ENCODE measurements around the gene LRMDA.

Gene LRMDA

DNA sequence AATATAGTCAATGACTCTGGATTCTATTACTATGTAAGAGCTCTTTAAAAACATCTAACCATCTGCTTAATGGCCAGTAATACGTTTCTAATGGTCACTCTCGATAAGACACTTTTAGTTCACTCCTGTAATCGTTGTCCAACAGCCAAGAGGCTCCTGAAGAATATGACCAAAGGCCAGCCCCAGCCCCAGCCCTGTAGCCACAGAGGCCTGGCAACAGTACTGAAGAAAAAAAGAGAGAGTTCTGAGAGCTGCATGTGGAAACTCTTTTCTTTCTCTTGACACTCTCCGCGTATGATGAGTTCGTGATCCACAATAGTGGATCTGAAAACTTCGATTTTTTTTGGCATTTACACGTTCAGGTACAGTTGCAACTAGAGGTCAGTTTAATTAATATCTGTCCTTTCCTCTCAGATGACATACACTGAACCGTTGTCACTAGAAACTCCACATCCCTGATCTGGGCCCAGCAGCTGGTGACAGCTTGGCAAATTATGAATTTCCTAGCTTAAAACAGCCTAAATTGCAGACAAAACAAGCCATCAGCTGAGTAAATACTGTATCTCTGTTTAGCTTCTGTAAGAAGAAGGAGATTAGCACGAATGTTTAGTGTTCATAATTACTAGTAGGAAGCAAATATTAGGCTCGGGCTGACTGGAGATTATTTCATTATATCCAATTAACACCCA, 456.7 kb downstream of the LRMDA start:
- no peaks in the 10 kb centered on the region for H3K9me2 ChIP-seq (replicated peaks; ENCODE audit: insufficient read depth, low read length)
- no peaks in the 10 kb centered on the region for H3K79me2 ChIP-seq (ENCODE audit: insufficient read depth, low read length)
- no peaks in the 10 kb centered on the region for H3F3A ChIP-seq (ENCODE audit: insufficient read depth)
- no peaks in the 10 kb centered on the region for H3K9me3 ChIP-seq (ENCODE audit: insufficient read depth, low read length)
- no peak overlapping the region for H3K4me2 ChIP-seq (ENCODE audit: low read depth, low read length, poor library complexity, severe bottlenecking)
- TF ChIP-seq EZH2phosphoT487 (conservative IDR thresholded peaks at IDR 0.05; ENCODE audit: low read length), result no peak
- TF ChIP-seq, protein P1, sequence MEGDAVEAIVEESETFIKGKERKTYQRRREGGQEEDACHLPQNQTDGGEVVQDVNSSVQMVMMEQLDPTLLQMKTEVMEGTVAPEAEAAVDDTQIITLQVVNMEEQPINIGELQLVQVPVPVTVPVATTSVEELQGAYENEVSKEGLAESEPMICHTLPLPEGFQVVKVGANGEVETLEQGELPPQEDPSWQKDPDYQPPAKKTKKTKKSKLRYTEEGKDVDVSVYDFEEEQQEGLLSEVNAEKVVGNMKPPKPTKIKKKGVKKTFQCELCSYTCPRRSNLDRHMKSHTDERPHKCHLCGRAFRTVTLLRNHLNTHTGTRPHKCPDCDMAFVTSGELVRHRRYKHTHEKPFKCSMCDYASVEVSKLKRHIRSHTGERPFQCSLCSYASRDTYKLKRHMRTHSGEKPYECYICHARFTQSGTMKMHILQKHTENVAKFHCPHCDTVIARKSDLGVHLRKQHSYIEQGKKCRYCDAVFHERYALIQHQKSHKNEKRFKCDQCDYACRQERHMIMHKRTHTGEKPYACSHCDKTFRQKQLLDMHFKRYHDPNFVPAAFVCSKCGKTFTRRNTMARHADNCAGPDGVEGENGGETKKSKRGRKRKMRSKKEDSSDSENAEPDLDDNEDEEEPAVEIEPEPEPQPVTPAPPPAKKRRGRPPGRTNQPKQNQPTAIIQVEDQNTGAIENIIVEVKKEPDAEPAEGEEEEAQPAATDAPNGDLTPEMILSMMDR (IDR thresholded peaks at IDR 0.05; ENCODE audit: insufficient read depth, low read length, poor library complexity, severe bottlenecking), result no peak
- no peak overlapping the region for H3K4me3 ChIP-seq (ENCODE audit: insufficient read depth, low read length, poor library complexity, severe bottlenecking)
- no peak overlapping the region for H2AFZ ChIP-seq (ENCODE audit: low read depth, low read length, severe bottlenecking)
- no peak overlapping the region for H3K27ac ChIP-seq (ENCODE audit: low read depth, low read length)
- no peaks in the 10 kb centered on the region for H3K36me3 ChIP-seq (ENCODE audit: low read length)
- no peaks in the 10 kb centered on the region for H4K20me1 ChIP-seq (ENCODE audit: low read depth, low read length)
- H3K27me3 ChIP-seq (ENCODE audit: low read length), result no peaks in the 10 kb centered on the region
- no peak overlapping the region for H3K9ac ChIP-seq (ENCODE audit: low read length)

DNA sequence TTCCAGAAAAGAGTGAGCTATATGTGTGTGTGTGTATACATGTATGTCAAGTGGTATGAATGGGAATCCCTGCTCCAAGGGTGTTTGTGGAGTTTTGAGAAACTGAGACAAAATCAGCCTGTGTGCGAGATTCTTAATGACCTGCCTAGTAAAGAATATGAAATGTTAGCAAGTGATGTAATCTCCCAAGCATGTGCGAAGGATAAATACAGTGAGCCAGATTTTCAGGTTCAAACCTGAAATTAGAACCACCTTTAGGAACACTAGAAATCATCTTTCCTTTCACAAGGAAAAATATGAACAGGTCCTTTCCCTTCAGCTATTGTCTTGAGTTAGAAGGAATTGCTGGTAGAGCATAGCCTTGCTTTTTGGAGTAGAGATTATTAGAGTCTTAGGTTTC, 457.6 kb downstream of the LRMDA start:
- H3K9me2 ChIP-seq (replicated peaks; ENCODE audit: insufficient read depth, low read length), result no peaks in the 10 kb centered on the region
- no peak for TF ChIP-seq EZH2phosphoT487 (conservative IDR thresholded peaks at IDR 0.05; ENCODE audit: low read length)
- TF ChIP-seq, protein P1 (IDR thresholded peaks at IDR 0.05; ENCODE audit: insufficient read depth, low read length, poor library complexity, severe bottlenecking), result no peak
- H3K36me3 ChIP-seq (ENCODE audit: low read length), result no peaks in the 10 kb centered on the region
- H3K9ac ChIP-seq (ENCODE audit: low read length), result no peak overlapping the region
- no peak overlapping the region for H3K27ac ChIP-seq (ENCODE audit: low read depth, low read length)
- H4K20me1 ChIP-seq (ENCODE audit: low read depth, low read length), result no peaks in the 10 kb centered on the region
- H3K79me2 ChIP-seq (ENCODE audit: insufficient read depth, low read length), result no peaks in the 10 kb centered on the region
- H3K4me2 ChIP-seq (ENCODE audit: low read depth, low read length, poor library complexity, severe bottlenecking), result no peak overlapping the region
- no peaks in the 10 kb centered on the region for H3F3A ChIP-seq (ENCODE audit: insufficient read depth)
- H3K9me3 ChIP-seq (ENCODE audit: insufficient read depth, low read length), result no peaks in the 10 kb centered on the region
- H3K27me3 ChIP-seq (ENCODE audit: low read length), result no peaks in the 10 kb centered on the region
- no peak overlapping the region for H2AFZ ChIP-seq (ENCODE audit: low read depth, low read length, severe bottlenecking)
- no peak overlapping the region for H3K4me3 ChIP-seq (ENCODE audit: insufficient read depth, low read length, poor library complexity, severe bottlenecking)

DNA sequence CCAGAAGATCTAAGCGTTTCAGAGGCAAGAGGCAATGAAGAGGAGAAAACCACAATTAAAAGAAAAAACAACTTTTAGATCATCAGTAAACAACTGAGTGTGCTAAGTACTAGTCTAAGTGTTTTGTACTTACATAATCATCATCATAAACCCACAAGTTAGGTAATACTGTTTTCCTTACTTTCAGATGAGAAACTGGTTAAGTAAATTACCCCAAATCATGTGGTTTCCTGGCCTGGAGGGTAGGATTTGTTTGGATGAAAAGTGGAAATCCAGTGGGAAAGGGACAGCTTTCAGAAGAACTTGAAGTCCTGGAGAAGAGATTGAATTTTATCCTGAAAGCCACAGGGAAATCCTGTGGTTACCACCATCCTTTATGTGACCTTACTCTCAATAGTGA, 463.3 kb downstream of the LRMDA start:
- no peak for TF ChIP-seq EZH2phosphoT487 (conservative IDR thresholded peaks at IDR 0.05; ENCODE audit: low read length)
- TF ChIP-seq, protein P1 (IDR thresholded peaks at IDR 0.05; ENCODE audit: insufficient read depth, low read length, poor library complexity, severe bottlenecking), result no peak
- no peak overlapping the region for H3K9ac ChIP-seq (ENCODE audit: low read length)
- H3F3A ChIP-seq (ENCODE audit: insufficient read depth), result no peaks in the 10 kb centered on the region
- H3K27me3 ChIP-seq (ENCODE audit: low read length), result no peaks in the 10 kb centered on the region
- H3K36me3 ChIP-seq (ENCODE audit: low read length), result no peaks in the 10 kb centered on the region
- H3K27ac ChIP-seq (ENCODE audit: low read depth, low read length), result no peak overlapping the region
- H3K9me3 ChIP-seq (ENCODE audit: insufficient read depth, low read length), result no peaks in the 10 kb centered on the region
- no peak overlapping the region for H2AFZ ChIP-seq (ENCODE audit: low read depth, low read length, severe bottlenecking)
- no peak overlapping the region for H3K4me2 ChIP-seq (ENCODE audit: low read depth, low read length, poor library complexity, severe bottlenecking)
- H3K4me3 ChIP-seq (ENCODE audit: insufficient read depth, low read length, poor library complexity, severe bottlenecking), result no peak overlapping the region
- H3K79me2 ChIP-seq (ENCODE audit: insufficient read depth, low read length), result no peaks in the 10 kb centered on the region
- H3K9me2 ChIP-seq (replicated peaks; ENCODE audit: insufficient read depth, low read length), result no peaks in the 10 kb centered on the region
- H4K20me1 ChIP-seq (ENCODE audit: low read depth, low read length), result no peaks in the 10 kb centered on the region

All from SU-DHL-6 (cell line).